Endothelial cell of umbilical vein (primary cell): ENCODE measurements around the gene H2BW2.

Source experiments
- CTCF ChIP-seq, 2 donors: IDR thresholded peaks; 1 replicate in 1 of 2; 2 replicates in 1 of 2; pipeline ENCODE4 v1.5.1; 2011; ENCODE audit warnings: low read length in 2 of 2, mild to moderate bottlenecking in 2 of 2, moderate library complexity in 2 of 2, control low read depth in 1 of 2, inconsistent platforms in 1 of 2, low read depth in 1 of 2; ENCODE audit not compliant: insufficient read depth in 1 of 2; ENCODE audit errors: extremely low read depth in 1 of 2
- EZH2 ChIP-seq: IDR thresholded peaks from 2 replicates; pipeline ENCODE4 v1.6.1; 2012; ENCODE audit warnings: borderline replicate concordance, low read depth, mild to moderate bottlenecking, moderate library complexity, low read length, inconsistent platforms; ENCODE audit not compliant: severe bottlenecking
- FOS ChIP-seq: IDR thresholded peaks from 2 replicates; pipeline ENCODE4 v1.6.1; 2011; ENCODE audit warnings: mild to moderate bottlenecking, low read length, moderate library complexity, borderline replicate concordance; ENCODE audit not compliant: insufficient read depth
- GATA2 ChIP-seq: IDR thresholded peaks from 2 replicates; pipeline ENCODE4 v1.7.0; 2011; ENCODE audit warnings: low read depth, mild to moderate bottlenecking, moderate library complexity, mixed read lengths, low read length; ENCODE audit not compliant: insufficient read length, insufficient read depth
- JUN ChIP-seq: IDR thresholded peaks from 2 replicates; pipeline ENCODE4 v1.6.1; 2011; ENCODE audit warnings: borderline replicate concordance, low read depth; ENCODE audit not compliant: insufficient read length, insufficient read depth
- MAX ChIP-seq: IDR thresholded peaks from 2 replicates; pipeline ENCODE4 v1.6.1; 2011; ENCODE audit not compliant: insufficient read depth, insufficient read length
- POLR2A ChIP-seq: IDR thresholded peaks from 2 replicates; pipeline ENCODE4 v1.6.1; 2012; ENCODE audit warnings: low read depth, mild to moderate bottlenecking, control low read depth, low read length
- POLR2AphosphoS5 ChIP-seq: IDR thresholded peaks from 2 replicates; pipeline ENCODE4 v1.6.1; 2012; ENCODE audit warnings: low read depth, mild to moderate bottlenecking, control low read depth, low read length, moderate library complexity; ENCODE audit not compliant: insufficient read depth

GRCh38 chrX:104047171-104047570 lies 7.4 kb downstream of the H2BW2 start:
- TF ChIP-seq JUN (no peak), POLR2A (no peak), POLR2AphosphoS5 (no peak), CTCF (IDR thresholded peaks at IDR 0.05; ENCODE audit: extremely low read depth in 1 of 2, insufficient read depth in 1 of 2, low read depth in 1 of 2, low read length in 2 of 2) (no peak), MAX (no peak), GATA2 (no peak), EZH2 (no peak), FOS (no peak)
